HG02970 (cell line): ENCODE results near the gene SYNGAP1.
A peak's percentile ranks its signal among the peaks of the same experiment; 100 is the strongest.
"Not testable (repeated sequence)": the region's sequence is repeated elsewhere in the genome, so short reads cannot be mapped to it uniquely, and the experiment has no call there.

ENCODE experiments used
- ATAC-seq: cut with Tn5 transposase; IDR thresholded peaks from one replicate; pipeline ENCODE4 v1.9.1; 2021; ENCODE audit warnings: mild to moderate bottlenecking, moderate library complexity, moderate number of reproducible peaks; ENCODE audit not compliant: unreplicated experiment, low FRiP score

The SYNGAP1 gene

GRCh38 chr6:33399881-33400280 lies 20.0 kb upstream of the SYNGAP1 start:
- not testable (repeated sequence) for ATAC-seq

- no peak for ATAC-seq
These were observed 15.0 kb upstream of the SYNGAP1 start for GRCh38 chr6:33404884-33405283.

- no peak for ATAC-seq
These were observed 14.4 kb upstream of the SYNGAP1 start for GRCh38 chr6:33405386-33405940.

GRCh38 chr6:33406126-33406525 lies 13.7 kb upstream of the SYNGAP1 start:
- ATAC-seq: no peak

- no peak for ATAC-seq
These were observed 12.6 kb upstream of the SYNGAP1 start for GRCh38 chr6:33407132-33407718.

GRCh38 chr6:33410050-33410710 lies 9.7 kb upstream of the SYNGAP1 start:
- peak; percentile 82 for ATAC-seq

GRCh38 chr6:33410711-33411631 lies 8.9 kb upstream of the SYNGAP1 start, which contains the start of gene PHF1:
Gene PHF1, plus strand, starts transcription at chr6:33411014. Its CDS starts 1,250 bp downstream, at chr6:33412264.
- ATAC-seq: peak; percentile 36

GRCh38 chr6:33411632-33412005 lies 8.2 kb upstream of the SYNGAP1 start:
- ATAC-seq: no peak

GRCh38 chr6:33412140-33413009 lies 7.5 kb upstream of the SYNGAP1 start:
- ATAC-seq: no peak

GRCh38 chr6:33413241-33414120 lies 6.4 kb upstream of the SYNGAP1 start:
- no peak for ATAC-seq

GRCh38 chr6:33414592-33415271 lies 5.1 kb upstream of the SYNGAP1 start:
- no peak for ATAC-seq

GRCh38 chr6:33415831-33416230 lies 4.0 kb upstream of the SYNGAP1 start:
- no peak for ATAC-seq

GRCh38 chr6:33416386-33417127 lies 3.3 kb upstream of the SYNGAP1 start:
- ATAC-seq: no peak

GRCh38 chr6:33417128-33417902 lies 2.5 kb upstream of the SYNGAP1 start:
- ATAC-seq: no peak

- ATAC-seq: peak; percentile 86
These were observed 1.8 kb upstream of the SYNGAP1 start, which contains the start of gene CUTA for GRCh38 chr6:33417903-33418689. Gene CUTA, minus strand, starts transcription at chr6:33418107. Its CDS starts 107 bp downstream, at chr6:33418000.

- ATAC-seq: no peak
These were observed 1.1 kb upstream of the SYNGAP1 start for GRCh38 chr6:33418690-33419291.
